ENCODE results near the gene ATP1A1. TPM values are rescaled to one million over a fixed set of nuclear protein-coding genes. Genes with fewer than 3 reads are reported as not detected.
A peak's percentile ranks its signal among the peaks of the same experiment; 100 is the strongest.

The ATP1A1 gene
- total RNA-seq, 2 experiments from 2014 or later, result 251 to 262 TPM

DNA sequence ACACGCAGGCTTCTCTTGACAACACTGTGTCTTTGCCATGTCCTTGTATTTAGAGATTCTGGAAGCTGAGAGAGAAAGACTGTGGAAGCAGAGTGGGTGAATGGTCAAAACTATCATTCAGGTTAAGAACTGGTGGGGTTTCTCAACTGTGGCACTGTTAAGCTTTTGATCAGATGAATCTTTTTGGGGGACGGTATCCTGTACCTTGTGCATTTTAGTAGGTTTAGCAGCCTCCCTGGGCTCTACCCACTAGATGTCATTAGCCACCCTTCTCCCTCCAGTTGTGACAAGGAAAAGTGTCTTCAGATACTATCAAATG lies 39.4 kb downstream of the ATP1A1 start:
- Histone ChIP-seq H3K36me3 (ENCODE audit: insufficient read depth, low read length) (peaks cover 9% of the 10 kb centered on the region), H3K4me3 (ENCODE audit: low read length) (no peak overlapping the region), H3K27ac (ENCODE audit: low read depth in 1 of 2, low read length in 2 of 2) (no peak overlapping the region), H3K9me3 (ENCODE audit: control insufficient read depth in 1 of 2, insufficient read depth in 1 of 2, low read length in 2 of 2) (no peaks in the 10 kb centered on the region), H3K27me3 (ENCODE audit: control insufficient read depth in 1 of 2, insufficient read depth in 2 of 2, low read length in 2 of 2) (no peaks in the 10 kb centered on the region), H3K4me1 (ENCODE audit: insufficient read depth, low read length) (peaks cover 5% of the 10 kb centered on the region)
- intact Hi-C loops (cut with DNase I, micrococcal nuclease), result no loop called here
- ATAC-seq (ENCODE audit: poor library complexity), result no peak
- no peak for DNase-seq
- no peaks in the 10 kb centered on the region for H3K9me3 Mint-ChIP-seq
- no peaks in the 10 kb centered on the region for H3K27me3 Mint-ChIP-seq
- ChIA-PET CTCF (no interaction called here), POLR2A (interaction anchor here (1.0 kb wide), 1 partner anchor 37 kb away, joined by 3 read pairs; no protein-coding TSS in a partner anchor)
- no peak overlapping the region for H3K4me3 Mint-ChIP-seq
- H3K4me1 Mint-ChIP-seq (ENCODE audit: low read depth), result peaks cover 32% of the 10 kb centered on the region
- TF ChIP-seq, protein P1, sequence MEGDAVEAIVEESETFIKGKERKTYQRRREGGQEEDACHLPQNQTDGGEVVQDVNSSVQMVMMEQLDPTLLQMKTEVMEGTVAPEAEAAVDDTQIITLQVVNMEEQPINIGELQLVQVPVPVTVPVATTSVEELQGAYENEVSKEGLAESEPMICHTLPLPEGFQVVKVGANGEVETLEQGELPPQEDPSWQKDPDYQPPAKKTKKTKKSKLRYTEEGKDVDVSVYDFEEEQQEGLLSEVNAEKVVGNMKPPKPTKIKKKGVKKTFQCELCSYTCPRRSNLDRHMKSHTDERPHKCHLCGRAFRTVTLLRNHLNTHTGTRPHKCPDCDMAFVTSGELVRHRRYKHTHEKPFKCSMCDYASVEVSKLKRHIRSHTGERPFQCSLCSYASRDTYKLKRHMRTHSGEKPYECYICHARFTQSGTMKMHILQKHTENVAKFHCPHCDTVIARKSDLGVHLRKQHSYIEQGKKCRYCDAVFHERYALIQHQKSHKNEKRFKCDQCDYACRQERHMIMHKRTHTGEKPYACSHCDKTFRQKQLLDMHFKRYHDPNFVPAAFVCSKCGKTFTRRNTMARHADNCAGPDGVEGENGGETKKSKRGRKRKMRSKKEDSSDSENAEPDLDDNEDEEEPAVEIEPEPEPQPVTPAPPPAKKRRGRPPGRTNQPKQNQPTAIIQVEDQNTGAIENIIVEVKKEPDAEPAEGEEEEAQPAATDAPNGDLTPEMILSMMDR (IDR thresholded peaks at IDR 0.05), result no peak
- peaks cover 13% of the 10 kb centered on the region for H3K36me3 Mint-ChIP-seq (ENCODE audit: low read depth)
- peak overlapping the region; percentile 54 for H3K27ac Mint-ChIP-seq

DNA sequence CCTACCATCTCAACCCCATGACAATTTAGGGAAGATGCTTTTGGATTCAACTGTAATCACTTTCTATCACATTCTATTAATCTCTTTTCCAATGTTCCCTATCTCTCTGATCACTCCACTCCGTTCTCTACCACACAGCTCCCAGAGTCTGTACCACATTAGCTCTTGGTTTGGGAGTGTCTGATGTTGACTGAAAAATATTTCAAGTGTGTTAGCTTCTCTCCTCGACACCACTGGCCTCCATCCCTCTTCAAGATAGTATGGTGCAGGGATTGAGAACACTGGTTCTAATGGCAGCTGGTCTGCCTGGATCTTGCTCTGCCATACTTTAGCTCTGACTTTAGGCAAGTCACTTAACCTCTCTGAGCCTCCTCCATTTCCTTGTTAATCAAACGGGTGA lies 39.9 kb downstream of the ATP1A1 start:
- peaks cover 10% of the 10 kb centered on the region for H3K4me1 ChIP-seq (ENCODE audit: insufficient read depth, low read length)
- POLR2A ChIA-PET, result interaction anchor here (1.0 kb wide), 1 partner anchor 37 kb away, joined by 3 read pairs; no protein-coding TSS in a partner anchor
- intact Hi-C loops (cut with DNase I, micrococcal nuclease), result no loop called here
- CTCF ChIA-PET, result no interaction called here
- H3K27ac ChIP-seq (ENCODE audit: low read depth in 1 of 2, low read length in 2 of 2), result no peak overlapping the region
- Mint-ChIP-seq H3K36me3 (ENCODE audit: low read depth) (peaks cover 11% of the 10 kb centered on the region), H3K4me3 (no peak overlapping the region), H3K27me3 (no peaks in the 10 kb centered on the region), H3K4me1 (ENCODE audit: low read depth) (peaks cover 36% of the 10 kb centered on the region), H3K27ac (peak overlapping the region; percentile 54), H3K9me3 (no peaks in the 10 kb centered on the region)
- no peaks in the 10 kb centered on the region for H3K27me3 ChIP-seq (ENCODE audit: control insufficient read depth in 1 of 2, insufficient read depth in 2 of 2, low read length in 2 of 2)
- DNase-seq (no peak), ATAC-seq (ENCODE audit: poor library complexity) (no peak)
- H3K36me3 ChIP-seq (ENCODE audit: insufficient read depth, low read length), result peaks cover 5% of the 10 kb centered on the region
- TF ChIP-seq, protein P1 (IDR thresholded peaks at IDR 0.05), result no peak
- no peak overlapping the region for H3K4me3 ChIP-seq (ENCODE audit: low read length)
- H3K9me3 ChIP-seq (ENCODE audit: control insufficient read depth in 1 of 2, insufficient read depth in 1 of 2, low read length in 2 of 2), result no peaks in the 10 kb centered on the region

DNA sequence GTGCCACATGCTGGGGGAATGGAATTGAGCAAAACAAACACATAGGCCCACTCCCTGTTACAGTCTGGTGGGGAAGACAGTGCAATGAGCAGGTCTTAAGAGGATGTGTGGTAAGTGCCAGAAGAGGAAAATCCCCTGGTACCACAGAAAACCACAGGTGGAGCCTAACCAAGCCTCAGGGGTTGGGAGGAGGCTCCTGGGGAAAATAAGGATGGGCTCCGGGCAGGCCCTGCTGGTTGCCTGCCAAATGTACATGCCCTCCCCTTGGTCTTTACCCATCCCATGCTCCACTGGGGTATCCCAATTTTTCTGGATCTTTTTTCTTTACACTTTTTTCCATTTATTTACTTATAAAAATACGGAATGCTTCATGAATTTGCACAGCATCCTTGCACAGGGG lies 40.4 kb downstream of the ATP1A1 start:
- H3K9me3 ChIP-seq (ENCODE audit: control insufficient read depth in 1 of 2, insufficient read depth in 1 of 2, low read length in 2 of 2), result no peaks in the 10 kb centered on the region
- Mint-ChIP-seq H3K4me1 (ENCODE audit: low read depth) (peaks cover 41% of the 10 kb centered on the region), H3K4me3 (no peak overlapping the region), H3K27ac (peak overlapping the region; percentile 54), H3K36me3 (ENCODE audit: low read depth) (peaks cover 12% of the 10 kb centered on the region), H3K27me3 (no peaks in the 10 kb centered on the region), H3K9me3 (no peaks in the 10 kb centered on the region)
- POLR2A ChIA-PET, result interaction anchor here (1.0 kb wide), 1 partner anchor 38 kb away, joined by 3 read pairs; no protein-coding TSS in a partner anchor
- DNase-seq, result no peak
- H3K27me3 ChIP-seq (ENCODE audit: control insufficient read depth in 1 of 2, insufficient read depth in 2 of 2, low read length in 2 of 2), result no peaks in the 10 kb centered on the region
- peaks cover 3% of the 10 kb centered on the region for H3K36me3 ChIP-seq (ENCODE audit: insufficient read depth, low read length)
- no peak overlapping the region for H3K27ac ChIP-seq (ENCODE audit: low read depth in 1 of 2, low read length in 2 of 2)
- H3K4me3 ChIP-seq (ENCODE audit: low read length), result no peak overlapping the region
- peaks cover 15% of the 10 kb centered on the region for H3K4me1 ChIP-seq (ENCODE audit: insufficient read depth, low read length)
- CTCF ChIA-PET, result no interaction called here
- intact Hi-C loops (cut with DNase I, micrococcal nuclease), result no loop called here
- TF ChIP-seq, protein P1 (IDR thresholded peaks at IDR 0.05), result no peak
- ATAC-seq (ENCODE audit: poor library complexity), result no peak
